Kidney (tissue), 14 donors: ENCODE data around the gene HLA-DQB1. TPM values are rescaled to one million over a fixed set of nuclear protein-coding genes. Genes with fewer than 3 reads are reported as not detected.

Source experiments
- DNase-seq, 5 donors: peaks; one replicate each; pipeline ENCODE4 v3.0.0-alpha.2; 2013 to 2020
- FAIRE-seq: peaks from 2 replicates; lab custom pipeline; 2012; peaks lifted over from hg19 to GRCh38; lab: Jason Lieb, UNC
- H3K27ac ChIP-seq, 2 donors: one replicate each; pipeline ENCODE4 v1.7.0; 2013; ENCODE audit warnings: low read depth in 2 of 2, low read length in 2 of 2, inconsistent platforms in 1 of 2
- H3K27me3 ChIP-seq: one replicate; pipeline ENCODE4 v1.7.1; 2013; ENCODE audit warnings: low read length, inconsistent platforms; ENCODE audit not compliant: control insufficient read depth, insufficient read depth
- H3K36me3 ChIP-seq, 3 donors: one replicate each; pipeline versions ENCODE4 v1.7.0 to v1.7.1; 2013; ENCODE audit warnings: low read length in 3 of 3, control low read depth in 1 of 3, inconsistent platforms in 1 of 3; ENCODE audit not compliant: insufficient read depth in 3 of 3, control insufficient read depth in 2 of 3
- H3K4me1 ChIP-seq, 3 donors: one replicate each; pipeline versions ENCODE4 v1.7.0 to v1.7.1; 2013; ENCODE audit warnings: low read length in 3 of 3, inconsistent platforms in 1 of 3, low read depth in 1 of 3; ENCODE audit not compliant: control insufficient read depth in 2 of 3, insufficient read depth in 2 of 3
- H3K4me3 ChIP-seq, 3 donors: one replicate each; pipeline versions ENCODE4 v1.7.0 to v1.8.1; 2013; ENCODE audit warnings: low read length in 3 of 3, control low read depth in 1 of 3, inconsistent platforms in 1 of 3
- H3K9ac ChIP-seq, 3 donors: one replicate each; pipeline versions ENCODE4 v1.7.0 to v1.7.1; 2013; ENCODE audit warnings: low read length in 3 of 3, control low read depth in 1 of 3, inconsistent platforms in 1 of 3
- H3K9me3 ChIP-seq, 3 donors: one replicate each; pipeline versions ENCODE4 v1.7.0 to v1.7.1; 2013; ENCODE audit warnings: low read length in 3 of 3, control low read depth in 1 of 3, inconsistent platforms in 1 of 3; ENCODE audit not compliant: control insufficient read depth in 2 of 3, insufficient read depth in 1 of 3
- intact Hi-C: fragments of 100-400 bp; cut with DNase I; formaldehyde crosslinking; loops from one replicate; pipeline ENCODE4 v1.11.1; 2022
- polyA plus RNA-seq: library from polyadenylated mRNA; stranded (reverse); fragments of 350-450 nt; fragmentation: Illumina TruSeq; extraction: RNeasy Lipid Tissue Mini Kit (QIAGEN cat#74804); gene quantifications from one replicate; pipeline ENCODE4 v1.2.3, GENCODE V29; 2014; ENCODE audit warnings: low read depth, low replicate concordance; ENCODE audit not compliant: insufficient read depth
- total RNA-seq: library from RNA; stranded (reverse); fragmentation: NEBNext Ultra II Directional; extraction: Animal tissue kit (Norgen Biotek cat#: 25700); gene quantifications from one replicate; pipeline ENCODE4 v1.2.1, GENCODE V29; 2021
- TF ChIP-seq, protein P1 (sequence below): IDR thresholded peaks from 3 replicates; pipeline ENCODE4 v1.5.1; 2012; ENCODE audit warnings: mild to moderate bottlenecking, moderate library complexity, borderline replicate concordance; ENCODE audit not compliant: insufficient read depth; ENCODE audit errors: extremely low read depth
- donor health status: control.
- donor health status: control.
- donor health status: control.
- donor health status: control.
- donor health status: control.
- donor health status: DM: yes; HTN: yes; CAD: no.
- donor health status: Normal renal cell carcinoma (clear cell type).

The HLA-DQB1 gene
- total and polyA plus RNA-seq, 2 donors from 2014 or later, result 13.8 to 48.0 TPM

DNA sequence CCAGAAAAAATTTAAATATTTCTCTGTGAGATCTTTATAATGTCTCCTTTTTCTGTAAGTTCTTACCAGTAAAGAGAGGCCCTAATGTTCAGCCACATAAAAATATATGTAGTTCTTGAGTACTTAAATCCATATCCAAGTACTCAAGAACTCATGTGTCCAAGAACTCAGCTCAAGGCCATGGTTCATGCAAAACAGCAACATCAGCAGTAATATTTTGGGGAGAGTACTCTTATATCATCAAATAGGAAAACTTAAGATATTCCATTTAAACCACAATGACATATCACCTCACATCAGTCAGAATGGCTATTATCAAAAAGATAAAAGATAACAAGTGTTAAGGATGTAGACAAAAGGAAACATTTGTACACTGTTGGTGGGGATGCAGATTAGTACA lies 3.4 kb upstream of the HLA-DQB1 start:
- H3K4me3 ChIP-seq, result no peak overlapping the region
- no peaks in the 10 kb centered on the region for H3K4me1 ChIP-seq
- H3K9me3 ChIP-seq, result no peaks in the 10 kb centered on the region
- TF ChIP-seq, protein P1, sequence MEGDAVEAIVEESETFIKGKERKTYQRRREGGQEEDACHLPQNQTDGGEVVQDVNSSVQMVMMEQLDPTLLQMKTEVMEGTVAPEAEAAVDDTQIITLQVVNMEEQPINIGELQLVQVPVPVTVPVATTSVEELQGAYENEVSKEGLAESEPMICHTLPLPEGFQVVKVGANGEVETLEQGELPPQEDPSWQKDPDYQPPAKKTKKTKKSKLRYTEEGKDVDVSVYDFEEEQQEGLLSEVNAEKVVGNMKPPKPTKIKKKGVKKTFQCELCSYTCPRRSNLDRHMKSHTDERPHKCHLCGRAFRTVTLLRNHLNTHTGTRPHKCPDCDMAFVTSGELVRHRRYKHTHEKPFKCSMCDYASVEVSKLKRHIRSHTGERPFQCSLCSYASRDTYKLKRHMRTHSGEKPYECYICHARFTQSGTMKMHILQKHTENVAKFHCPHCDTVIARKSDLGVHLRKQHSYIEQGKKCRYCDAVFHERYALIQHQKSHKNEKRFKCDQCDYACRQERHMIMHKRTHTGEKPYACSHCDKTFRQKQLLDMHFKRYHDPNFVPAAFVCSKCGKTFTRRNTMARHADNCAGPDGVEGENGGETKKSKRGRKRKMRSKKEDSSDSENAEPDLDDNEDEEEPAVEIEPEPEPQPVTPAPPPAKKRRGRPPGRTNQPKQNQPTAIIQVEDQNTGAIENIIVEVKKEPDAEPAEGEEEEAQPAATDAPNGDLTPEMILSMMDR, result no peak
- no peak overlapping the region for H3K9ac ChIP-seq
- H3K36me3 ChIP-seq, result no peaks in the 10 kb centered on the region
- FAIRE-seq (no peak), DNase-seq (no peak)
- H3K27ac ChIP-seq, result no peak overlapping the region
- intact Hi-C loops, result no loop called here
- H3K27me3 ChIP-seq, result no peaks in the 10 kb centered on the region

DNA sequence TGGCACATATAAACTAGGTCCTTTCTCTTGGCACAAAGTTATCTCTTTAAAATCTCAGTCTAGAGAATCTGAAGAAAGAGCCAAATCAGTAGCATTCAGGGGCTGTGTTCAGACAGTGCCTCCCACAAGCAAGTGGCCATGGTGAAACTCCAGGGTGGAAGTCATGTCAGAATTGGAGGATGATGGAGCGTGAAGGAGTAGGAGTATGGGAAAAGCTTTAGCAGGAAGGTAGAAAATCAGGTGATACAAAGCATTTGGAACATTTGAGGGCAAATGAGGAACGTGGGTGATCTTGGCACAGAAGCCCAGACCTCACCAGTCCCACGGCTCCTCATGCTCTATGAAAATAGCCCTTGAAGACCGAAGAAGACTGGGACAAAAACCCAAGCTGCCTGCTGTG lies 2.8 kb upstream of the HLA-DQB1 start:
- Histone ChIP-seq H3K4me1 (no peaks in the 10 kb centered on the region), H3K36me3 (no peaks in the 10 kb centered on the region), H3K9ac (no peak overlapping the region), H3K27me3 (no peaks in the 10 kb centered on the region), H3K27ac (no peak overlapping the region), H3K4me3 (no peak overlapping the region), H3K9me3 (no peaks in the 10 kb centered on the region)
- TF ChIP-seq, protein P1, result no peak
- intact Hi-C loops, result no loop called here
- DNase-seq (no peak), FAIRE-seq (no peak)

DNA sequence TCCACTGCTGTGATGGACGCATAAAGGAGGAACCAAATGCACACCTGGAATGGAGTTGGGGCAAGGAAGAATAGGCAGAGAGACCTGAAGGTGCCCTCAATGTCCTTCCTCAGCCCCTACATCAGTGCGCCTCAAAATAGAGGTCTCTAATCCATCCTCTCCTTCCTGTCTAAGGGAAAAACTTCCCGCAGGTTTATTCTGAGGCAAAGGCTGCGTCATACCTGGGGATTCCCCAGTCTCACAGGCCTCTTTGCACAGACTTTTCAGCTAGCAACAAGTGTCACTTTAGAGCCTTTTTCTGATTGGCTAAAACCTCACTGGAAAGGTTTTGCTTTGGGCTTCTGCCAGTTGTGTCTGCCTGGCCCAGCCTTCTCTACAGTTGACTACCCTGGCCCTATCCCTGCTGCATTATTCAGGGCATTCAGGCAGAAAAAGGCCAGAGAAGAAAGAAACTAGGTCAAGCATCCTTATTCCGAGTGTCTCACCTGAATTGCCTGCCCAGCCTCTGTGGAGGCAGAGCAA lies 1.8 kb upstream of the HLA-DQB1 start:
- no peaks in the 10 kb centered on the region for H3K9me3 ChIP-seq
- no peaks in the 10 kb centered on the region for H3K36me3 ChIP-seq
- H3K4me3 ChIP-seq, result no peak overlapping the region
- no peak overlapping the region for H3K9ac ChIP-seq
- H3K4me1 ChIP-seq, result no peaks in the 10 kb centered on the region
- H3K27me3 ChIP-seq, result no peaks in the 10 kb centered on the region
- intact Hi-C loops, result no loop called here
- peak overlapping the region; percentile 13 to 53 for H3K27ac ChIP-seq
- TF ChIP-seq, protein P1, result no peak
- DNase-seq (peak in 3 of 5 donors; percentile 22 to 75 (median 35)), FAIRE-seq (peak; percentile 98)

DNA sequence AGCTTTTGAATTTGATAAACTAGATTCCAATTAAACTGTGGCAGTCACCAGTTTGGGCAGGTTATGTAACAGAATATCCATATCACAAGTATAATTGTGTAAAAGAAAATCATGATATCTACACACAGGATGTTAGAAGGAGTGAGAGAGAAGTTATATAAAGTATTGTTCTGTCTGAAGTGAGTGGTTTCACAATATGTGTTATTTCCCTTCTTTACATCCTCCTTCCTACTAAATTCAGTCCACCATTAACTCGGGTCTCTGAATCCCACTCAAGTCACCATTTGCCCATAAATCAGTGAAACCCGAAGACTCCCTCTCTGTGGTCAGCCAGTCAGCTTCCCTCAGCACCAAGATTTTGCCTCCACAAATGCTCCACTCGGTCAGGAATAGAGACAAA lies 796 bp downstream of the HLA-DQB1 start:
- no peak for FAIRE-seq
- DNase-seq, result peak in 2 of 5 donors; percentile 38 to 41
- intact Hi-C loops, result no loop called here
- Histone ChIP-seq H3K4me3 (peak overlapping the region in 1 of 3 donors; percentile 51), H3K27ac (no peak overlapping the region), H3K27me3 (no peaks in the 10 kb centered on the region), H3K9me3 (no peaks in the 10 kb centered on the region), H3K9ac (no peak overlapping the region), H3K4me1 (no peaks in the 10 kb centered on the region), H3K36me3 (no peaks in the 10 kb centered on the region)
- TF ChIP-seq, protein P1, result no peak
